Transverse colon (tissue), 4 donors: Measurements from ENCODE around the gene HSPB7.
"Not testable (repeated sequence)": the region's sequence is repeated elsewhere in the genome, so short reads cannot be mapped to it uniquely, and the experiment has no call there.

Experiments
- EP300 ChIP-seq: sonication (generic); formaldehyde crosslinking; IDR thresholded peaks from one replicate; pipeline ENCODE4 v1.6.1; 2017; ENCODE audit warnings: antibody characterized with exemption, low read depth
- POLR2AphosphoS5 ChIP-seq, 3 donors: sonication (generic); formaldehyde crosslinking; IDR thresholded peaks; one replicate each; pipeline ENCODE4 v1.6.1; 2016; ENCODE audit warnings: antibody characterized with exemption in 3 of 3
- TF ChIP-seq, protein P1 (sequence below), 5 experiments: fragments of 200-600 bp in 3 of 5; fragments of 450-650 bp in 2 of 5; sonication (generic) in 3 of 5; IDR thresholded peaks; 1 replicate in 2 of 5; 2 replicates in 3 of 5; pipeline ENCODE4 v1.5.1; 2016 to 2017; ENCODE audit warnings: antibody characterized with exemption in 5 of 5, inconsistent platforms in 3 of 5, mild to moderate bottlenecking in 2 of 5, moderate library complexity in 1 of 5

- TF ChIP-seq, protein P1, sequence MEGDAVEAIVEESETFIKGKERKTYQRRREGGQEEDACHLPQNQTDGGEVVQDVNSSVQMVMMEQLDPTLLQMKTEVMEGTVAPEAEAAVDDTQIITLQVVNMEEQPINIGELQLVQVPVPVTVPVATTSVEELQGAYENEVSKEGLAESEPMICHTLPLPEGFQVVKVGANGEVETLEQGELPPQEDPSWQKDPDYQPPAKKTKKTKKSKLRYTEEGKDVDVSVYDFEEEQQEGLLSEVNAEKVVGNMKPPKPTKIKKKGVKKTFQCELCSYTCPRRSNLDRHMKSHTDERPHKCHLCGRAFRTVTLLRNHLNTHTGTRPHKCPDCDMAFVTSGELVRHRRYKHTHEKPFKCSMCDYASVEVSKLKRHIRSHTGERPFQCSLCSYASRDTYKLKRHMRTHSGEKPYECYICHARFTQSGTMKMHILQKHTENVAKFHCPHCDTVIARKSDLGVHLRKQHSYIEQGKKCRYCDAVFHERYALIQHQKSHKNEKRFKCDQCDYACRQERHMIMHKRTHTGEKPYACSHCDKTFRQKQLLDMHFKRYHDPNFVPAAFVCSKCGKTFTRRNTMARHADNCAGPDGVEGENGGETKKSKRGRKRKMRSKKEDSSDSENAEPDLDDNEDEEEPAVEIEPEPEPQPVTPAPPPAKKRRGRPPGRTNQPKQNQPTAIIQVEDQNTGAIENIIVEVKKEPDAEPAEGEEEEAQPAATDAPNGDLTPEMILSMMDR (IDR thresholded peaks at IDR 0.05): not testable (repeated sequence)
- not testable (repeated sequence) for TF ChIP-seq POLR2AphosphoS5 (IDR thresholded peaks at IDR 0.05); EP300
These were observed 40.7 kb upstream of the HSPB7 start for GRCh38 chr1:16058394-16059120.
